GM12878 (cell line): Measurements from ENCODE around the gene CSF3. TPM values are rescaled to one million over a fixed set of nuclear protein-coding genes. Genes with fewer than 3 reads are reported as not detected.

ENCODE experiments used
- ATAC-seq: fragments of 200-7000 bp; cut with Tn5 transposase; 3 replicates; pipeline ENCODE4 v1.9.1; 2020; ENCODE audit warnings: mild to moderate bottlenecking, moderate library complexity
- BruUV-seq: library from RNA; stranded (reverse); fragments of 400-500 nt; replicated peaks from 2 replicates; lab custom pipeline; 2021; lab: Mats Ljungman, UMichigan
- CTCF ChIA-PET: fragments of 300-600 bp; sonication (Branson Sonifier 250); formaldehyde crosslinking; extraction: SDS; loops from one replicate; lab custom pipeline; 2021; ENCODE audit warnings: inconsistent platforms; lab: Yijun Ruan, JAX
- POLR2A ChIA-PET: fragments of 350-600 bp; formaldehyde crosslinking; extraction: SDS; loops from one replicate; lab custom pipeline; 2021; ENCODE audit warnings: inconsistent platforms; lab: Charles Lee
- RAD21 ChIA-PET: fragments of 300-600 bp; sonication (Branson Sonifier 250); formaldehyde crosslinking; loops from one replicate; lab custom pipeline; 2023; ENCODE audit warnings: antibody characterized with exemption; ENCODE audit not compliant: unreplicated experiment; lab: Charles Lee
- SMC1A ChIA-PET: fragments of 300-600 bp; sonication (Branson Sonifier 250); formaldehyde crosslinking; loops from one replicate; lab custom pipeline; 2023; ENCODE audit not compliant: unreplicated experiment, uncharacterized antibody; lab: Charles Lee
- DNase-seq: peaks from one replicate; pipeline ENCODE4 v3.0.0-alpha.2; 2011; ENCODE audit warnings: low read depth, low spot score
- FAIRE-seq: peaks from 3 replicates; lab custom pipeline; 2011; peaks lifted over from hg19 to GRCh38; lab: Jason Lieb, UNC
- H2AFZ ChIP-seq: 2 replicates; pipeline ENCODE4 v1.6.0; 2011; ENCODE audit warnings: low read depth, low read length, control low read depth; ENCODE audit not compliant: control insufficient read depth
- H3K27ac ChIP-seq: 2 replicates; pipeline ENCODE4 v1.5.1; 2011; ENCODE audit warnings: control low read depth; ENCODE audit not compliant: control insufficient read depth, insufficient read depth
- H3K27me3 ChIP-seq, 2 experiments: replicated peaks in 1 of 2; 2 replicates each; pipeline versions ENCODE4 v1.6.0 to v1.6.1; 2011; ENCODE audit warnings: low read length in 1 of 2; ENCODE audit not compliant: control insufficient read depth in 2 of 2, insufficient read depth in 2 of 2
- H3K36me3 ChIP-seq, 2 experiments: 2 replicates each; pipeline ENCODE4 v1.5.1; 2011; ENCODE audit warnings: low read length in 1 of 2; ENCODE audit not compliant: control insufficient read depth in 2 of 2, insufficient read depth in 2 of 2
- H3K4me1 ChIP-seq: 2 replicates; pipeline ENCODE4 v1.6.1; 2011; ENCODE audit warnings: mild to moderate bottlenecking, low read length, moderate library complexity, mixed read lengths; ENCODE audit not compliant: control insufficient read depth, insufficient read depth
- H3K4me2 ChIP-seq: 2 replicates; pipeline ENCODE4 v1.6.0; 2011; ENCODE audit warnings: control low read depth; ENCODE audit not compliant: control insufficient read depth, insufficient read depth
- H3K4me3 ChIP-seq: fragments of 200-600 bp; sonication (generic); 2 replicates; pipeline ENCODE4 v1.5.1; 2016
- H3K79me2 ChIP-seq: 2 replicates; pipeline ENCODE4 v1.6.0; 2011; ENCODE audit warnings: low read length; ENCODE audit not compliant: control insufficient read depth, insufficient read depth
- H3K9ac ChIP-seq: 2 replicates; pipeline ENCODE4 v1.8.0; 2011; ENCODE audit warnings: low read length, control low read depth, mixed read lengths; ENCODE audit not compliant: control insufficient read depth, insufficient read depth
- H3K9me3 ChIP-seq: replicated peaks from 3 replicates; pipeline ENCODE4 v1.5.1; 2011; ENCODE audit warnings: mild to moderate bottlenecking, low read length; ENCODE audit not compliant: control insufficient read depth, insufficient read depth
- H4K20me1 ChIP-seq: 2 replicates; pipeline ENCODE4 v1.6.0; 2011; ENCODE audit not compliant: control insufficient read depth, insufficient read depth
- CHD2 ChIP-seq: IDR thresholded peaks from 2 replicates; pipeline ENCODE4 v1.6.1; 2011; ENCODE audit warnings: low read depth, low read length, improper control_type of control experiment, borderline replicate concordance
- CREM ChIP-seq: IDR thresholded peaks from 2 replicates; pipeline ENCODE4 v1.6.1; 2014; ENCODE audit warnings: antibody characterized with exemption, low read depth
- ESRRA ChIP-seq: IDR thresholded peaks from 2 replicates; pipeline ENCODE4 v1.6.1; 2012; ENCODE audit warnings: mild to moderate bottlenecking, low read length, improper control_type of control experiment
- IRF4 ChIP-seq: IDR thresholded peaks from 2 replicates; pipeline ENCODE4 v1.6.1; 2011; ENCODE audit warnings: low read depth, low read length
- MLLT1 ChIP-seq: fragments of 450-650 bp; IDR thresholded peaks from 2 replicates; pipeline ENCODE4 v1.6.1; 2016; ENCODE audit warnings: mild to moderate bottlenecking
- MTA3 ChIP-seq: IDR thresholded peaks from 2 replicates; pipeline ENCODE4 v1.6.1; 2012; ENCODE audit warnings: low read length, inconsistent platforms, borderline replicate concordance
- RAD51 ChIP-seq: fragments of 450-650 bp; IDR thresholded peaks from 2 replicates; pipeline ENCODE4 v1.6.1; 2016; ENCODE audit warnings: moderate library complexity, mild to moderate bottlenecking, inconsistent platforms
- SIN3A ChIP-seq: IDR thresholded peaks from 2 replicates; pipeline ENCODE4 v1.6.1; 2012; ENCODE audit warnings: low read depth, low read length, improper control_type of control experiment
- TCF3 ChIP-seq: IDR thresholded peaks from 2 replicates; pipeline ENCODE4 v1.6.1; 2012; ENCODE audit warnings: low read depth, mild to moderate bottlenecking, low read length, borderline replicate concordance; ENCODE audit not compliant: insufficient read depth
- YBX1 ChIP-seq: fragments of 450-650 bp; IDR thresholded peaks from 2 replicates; pipeline ENCODE4 v1.6.1; 2016; ENCODE audit warnings: antibody characterized with exemption
- YY1 ChIP-seq: IDR thresholded peaks from 2 replicates; pipeline ENCODE4 v1.6.1; 2011; ENCODE audit warnings: low read depth, mild to moderate bottlenecking, low read length
- ZBTB33 ChIP-seq: fragments of 450-650 bp; IDR thresholded peaks from 2 replicates; pipeline ENCODE4 v1.6.1; 2017; ENCODE audit warnings: mild to moderate bottlenecking
- ZNF622 ChIP-seq: fragments of 450-650 bp; IDR thresholded peaks from 2 replicates; pipeline ENCODE4 v1.6.1; 2017; ENCODE audit warnings: mild to moderate bottlenecking, inconsistent platforms
- WGBS: methylation state at CpG from one replicate; pipeline ENCODE4 v1.1.6; 2016; ENCODE audit warnings: low lambda C conversion rate; ENCODE audit not compliant: insufficient replicate concordance, insufficient coverage; ENCODE audit errors: missing lambda C conversion rate; 5-methylcytosine and 5-hydroxymethylcytosine counted together
- in situ Hi-C: fragments of 300-500 bp; cut with MboI; formaldehyde crosslinking; loops from 9 replicates; pipeline ENCODE4 v1.14.3; 2018; ENCODE audit warnings: mixed read lengths
- intact Hi-C: fragments of 100-400 bp; cut with micrococcal nuclease; formaldehyde crosslinking; loops from one replicate; pipeline ENCODE4 v1.14.2; 2022; ENCODE audit not compliant: unreplicated experiment
- polyA plus RNA-seq, 11 experiments: library from polyadenylated mRNA; depleted of rRNA in 4 of 11; unstranded in 6 of 11; stranded (reverse) in 5 of 11; fragments of >200 nt; fragmentation: Nextera tagmentation in 4 of 11; fragmentation: Illumina TruSeq in 1 of 11; extraction: Ambion mirVana in 4 of 11; extraction: Trizol in 1 of 11; gene quantifications; 1 replicate in 1 of 11; 2 replicates in 10 of 11; pipeline versions ENCODE4 v1.2.1 to v1.2.3, GENCODE V29; 2011 to 2016; ENCODE audit warnings: inconsistent platforms in 2 of 11, missing spikeins in 2 of 11, low read depth in 1 of 11
- total RNA-seq, 4 experiments: library from RNA; depleted of rRNA in 3 of 4; stranded (reverse); fragments of >200 nt in 3 of 4; fragmentation: Illumina TruSeq in 1 of 4; extraction: Trizol in 1 of 4; gene quantifications; 2 replicates each; pipeline versions ENCODE4 v1.2.1 to v1.2.3, GENCODE V29; 2013 to 2021

CSF3 gene
- total and polyA plus RNA-seq, 10 of the 15 experiments (the other 5 are each of a cell fraction or from before 2014, with no cell fraction given) = 0.09 to 0.28 (median 0.12) TPM; not detected in 5

GRCh38 chr17:40017422-40018080 lies 2.3 kb downstream of the CSF3 start:
- Histone ChIP-seq H3K79me2 (no peaks in the 10 kb centered on the region), H3K27me3 (no peaks in the 10 kb centered on the region), H3K36me3 (peaks cover 4 to 10% of the 10 kb centered on the region in 2 experiments; a peak in 3 of 4 replicates), H3K27ac (no peak overlapping the region), H4K20me1 (no peaks in the 10 kb centered on the region), H3K4me1 (peaks cover 8% of the 10 kb centered on the region), H2AFZ (no peak overlapping the region), H3K4me2 (no peak overlapping the region), H3K4me3 (no peak overlapping the region), H3K9me3 (no peaks in the 10 kb centered on the region), H3K9ac (no peak overlapping the region)
- DNase-seq (no peak), FAIRE-seq (no peak), ATAC-seq (no peak)
- WGBS = 40% methylated on average over 15 of the region's 15 CpGs
- ChIA-PET POLR2A (no interaction called here), CTCF (interaction anchor here (1.4 to 2.6 kb wide), 3 partner anchors 69 to 151 kb away, joined by 4 to 10 read pairs (median 4); no protein-coding TSS in a partner anchor), RAD21 (interaction anchor here (5.4 kb wide), 1 partner anchor 95 kb away, joined by 52 read pairs; no protein-coding TSS in a partner anchor), SMC1A (interaction anchor here (1.3 kb wide), 2 partner anchors 94 to 96 kb away, joined by 3 read pairs; no protein-coding TSS in a partner anchor)
- TF ChIP-seq ESRRA (no peak), RAD51 (no peak), CHD2 (no peak), TCF3 (no peak), IRF4 (no peak), MTA3 (no peak), YBX1 (no peak), CREM (no peak), YY1 (no peak), SIN3A (no peak), ZBTB33 (no peak), ZNF622 (no peak), MLLT1 (no peak)
- no TSS peak for BruUV-seq
- in situ Hi-C loops = loop anchor here (25.0 kb wide), 1 partner anchor 270 kb away; the partner anchor contains the start of gene CDC6
- intact Hi-C loops = no loop called here
